GM21723 (cell line): Measurements from ENCODE around the gene ST3GAL5.
"Not testable (repeated sequence)": the region's sequence is repeated elsewhere in the genome, so short reads cannot be mapped to it uniquely, and the experiment has no call there.

ENCODE experiments used
- ATAC-seq: cut with Tn5 transposase; IDR thresholded peaks from one replicate; pipeline ENCODE4 v1.9.1; 2021; ENCODE audit warnings: mild to moderate bottlenecking, moderate library complexity; ENCODE audit not compliant: unreplicated experiment

ST3GAL5 gene

GRCh38 chr2:85888684-85889626 lies at the start of gene ST3GAL5:
ST3GAL5 (minus strand) TSS chr2:85888990; CDS start chr2:85888905, 85 bp downstream.
- ATAC-seq = peak; percentile 86

- no peak for ATAC-seq
Observed at GRCh38 chr2:85938456-85938855, 49.7 kb upstream of the ST3GAL5 start.

GRCh38 chr2:85937069-85937439 lies 48.3 kb upstream of the ST3GAL5 start:
- no peak for ATAC-seq

- ATAC-seq = no peak
Observed at GRCh38 chr2:85936421-85937068, 47.8 kb upstream of the ST3GAL5 start.

GRCh38 chr2:85935746-85936208 lies 47.0 kb upstream of the ST3GAL5 start:
- no peak for ATAC-seq

- no peak for ATAC-seq
Observed at GRCh38 chr2:85935170-85935745, 46.5 kb upstream of the ST3GAL5 start.

GRCh38 chr2:85933753-85934594 lies 45.2 kb upstream of the ST3GAL5 start:
- ATAC-seq = no peak

- ATAC-seq = not testable (repeated sequence)
Observed at GRCh38 chr2:85931151-85931550, 42.4 kb upstream of the ST3GAL5 start.

GRCh38 chr2:85930129-85931124 lies 41.6 kb upstream of the ST3GAL5 start:
- ATAC-seq = no peak

- ATAC-seq = no peak
Observed at GRCh38 chr2:85929096-85930050, 40.6 kb upstream of the ST3GAL5 start.

- ATAC-seq = no peak
Observed at GRCh38 chr2:85926931-85927661, 38.3 kb upstream of the ST3GAL5 start.

- no peak for ATAC-seq
Observed at GRCh38 chr2:85926526-85926925, 37.7 kb upstream of the ST3GAL5 start.

GRCh38 chr2:85925216-85925671 lies 36.5 kb upstream of the ST3GAL5 start:
- no peak for ATAC-seq

- ATAC-seq = no peak
Observed at GRCh38 chr2:85924522-85924921, 35.7 kb upstream of the ST3GAL5 start.

- no peak for ATAC-seq
Observed at GRCh38 chr2:85922199-85922598, 33.4 kb upstream of the ST3GAL5 start.

GRCh38 chr2:85921659-85922058 lies 32.9 kb upstream of the ST3GAL5 start:
- ATAC-seq = no peak

- no peak for ATAC-seq
Observed at GRCh38 chr2:85920810-85921545, 32.2 kb upstream of the ST3GAL5 start.
